ENCODE data around the gene ZNF407. TPM values are rescaled to one million over a fixed set of nuclear protein-coding genes. Genes with fewer than 3 reads are reported as not detected.

Gene ZNF407
- total and polyA plus RNA-seq, 4 donors = 2.8 to 34.9 (median 9.5) TPM

DNA sequence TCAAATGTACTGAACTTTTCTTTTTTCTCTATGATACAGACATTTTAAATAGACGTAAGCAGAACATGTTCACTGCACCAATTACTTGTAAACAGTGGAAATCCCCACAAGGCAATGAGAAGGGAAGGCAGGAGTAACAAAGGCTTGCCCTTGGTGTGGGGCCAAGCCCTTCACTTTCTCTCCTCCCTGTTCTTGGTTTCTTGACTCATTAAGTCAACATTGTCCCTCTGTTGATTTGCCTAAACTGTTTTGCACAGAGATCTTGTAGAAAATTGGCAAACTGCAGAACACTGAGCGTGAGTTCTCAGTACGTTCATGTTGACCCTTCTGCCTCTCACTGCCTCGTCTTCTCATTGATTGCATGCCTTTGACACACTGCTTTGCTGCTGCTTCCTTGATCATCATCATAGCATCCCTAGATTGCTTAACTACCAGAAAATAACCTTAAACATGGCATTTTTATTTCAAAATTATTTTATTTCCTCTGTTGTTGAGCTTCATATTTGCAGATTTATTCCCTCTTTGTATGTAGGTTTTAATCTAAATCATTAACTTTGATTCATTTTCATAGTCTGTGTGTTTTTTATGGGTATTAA lies 353.6 kb downstream of the ZNF407 start:
- 45 to 69% methylated on average over 4 of the region's 4 CpGs for WGBS, 2 donors
- DNase-seq = peak; percentile 29 to 63 (median 48)
- H3K27ac ChIP-seq (ENCODE audit: low read depth in 1 of 2, low read length in 1 of 2) = no peak overlapping the region

DNA sequence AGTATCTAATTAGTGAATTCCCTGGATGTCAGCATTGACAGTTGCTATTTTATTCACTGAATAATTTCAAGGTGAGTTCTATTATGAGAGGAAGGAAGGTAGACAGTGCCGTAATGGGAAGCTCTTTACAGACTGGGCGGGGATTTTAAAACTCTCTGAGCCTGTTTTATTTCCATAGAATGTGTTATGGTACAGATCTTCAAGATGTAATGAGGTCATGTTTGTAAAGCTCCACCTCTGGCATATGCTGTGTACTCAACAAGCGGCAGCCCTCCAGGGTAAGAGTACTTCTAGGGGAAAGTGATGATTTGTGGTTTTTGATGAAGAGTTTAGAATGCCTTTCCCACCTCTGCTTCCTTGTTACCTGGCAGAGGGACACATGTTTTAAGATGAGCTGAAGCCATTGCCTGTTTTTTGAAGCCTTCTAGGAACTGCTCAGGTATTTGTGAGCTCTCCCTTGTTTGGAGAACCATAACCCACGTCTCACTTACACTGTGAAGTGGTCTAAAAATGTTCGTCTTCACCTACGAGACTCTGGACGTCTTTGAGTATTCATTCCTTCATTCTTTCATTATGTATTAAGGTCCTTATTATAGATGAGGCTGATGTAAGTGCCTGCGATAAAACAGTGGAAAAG lies 360.0 kb downstream of the ZNF407 start:
- Histone ChIP-seq H3K4me1 (ENCODE audit: control insufficient read depth in 5 of 5, insufficient read depth in 5 of 5, low read length in 5 of 5) (peaks cover 0 to 5% (median 0%) of the 10 kb centered on the region in 5 donors), H3K27me3 (ENCODE audit: control insufficient read depth in 3 of 3, insufficient read depth in 3 of 3, low read length in 2 of 3) (no peaks in the 10 kb centered on the region), H3K9ac (ENCODE audit: insufficient read depth in 1 of 2, low read length in 2 of 2) (no peak overlapping the region), H3K27ac (ENCODE audit: low read depth in 1 of 2, low read length in 1 of 2) (no peak overlapping the region), H3K4me3 (no peak overlapping the region), H3K9me3 (ENCODE audit: control insufficient read depth in 4 of 4, insufficient read depth in 3 of 4, low read length in 3 of 4) (peaks cover 0 to 4% (median 0%) of the 10 kb centered on the region in 4 donors), H3K36me3 (ENCODE audit: control insufficient read depth in 4 of 4, insufficient read depth in 4 of 4, low read length in 4 of 4) (peaks cover 0 to 5% (median under 1%) of the 10 kb centered on the region in 4 donors)
- DNase-seq (peak in 1 of 3 donors; percentile 22), ATAC-seq (ENCODE audit: insufficient read depth, low FRiP score) (no peak)
- TF ChIP-seq, protein P1, sequence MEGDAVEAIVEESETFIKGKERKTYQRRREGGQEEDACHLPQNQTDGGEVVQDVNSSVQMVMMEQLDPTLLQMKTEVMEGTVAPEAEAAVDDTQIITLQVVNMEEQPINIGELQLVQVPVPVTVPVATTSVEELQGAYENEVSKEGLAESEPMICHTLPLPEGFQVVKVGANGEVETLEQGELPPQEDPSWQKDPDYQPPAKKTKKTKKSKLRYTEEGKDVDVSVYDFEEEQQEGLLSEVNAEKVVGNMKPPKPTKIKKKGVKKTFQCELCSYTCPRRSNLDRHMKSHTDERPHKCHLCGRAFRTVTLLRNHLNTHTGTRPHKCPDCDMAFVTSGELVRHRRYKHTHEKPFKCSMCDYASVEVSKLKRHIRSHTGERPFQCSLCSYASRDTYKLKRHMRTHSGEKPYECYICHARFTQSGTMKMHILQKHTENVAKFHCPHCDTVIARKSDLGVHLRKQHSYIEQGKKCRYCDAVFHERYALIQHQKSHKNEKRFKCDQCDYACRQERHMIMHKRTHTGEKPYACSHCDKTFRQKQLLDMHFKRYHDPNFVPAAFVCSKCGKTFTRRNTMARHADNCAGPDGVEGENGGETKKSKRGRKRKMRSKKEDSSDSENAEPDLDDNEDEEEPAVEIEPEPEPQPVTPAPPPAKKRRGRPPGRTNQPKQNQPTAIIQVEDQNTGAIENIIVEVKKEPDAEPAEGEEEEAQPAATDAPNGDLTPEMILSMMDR (IDR thresholded peaks at IDR 0.05; ENCODE audit: control extremely low read depth, extremely low read depth) = no peak
- WGBS, 2 donors = 73 to 82% methylated on average over 8 of the region's 8 CpGs

More for the DNA sequence above, 353.6 kb downstream of the ZNF407 start:
- TF ChIP-seq, protein P1 (IDR thresholded peaks at IDR 0.05; ENCODE audit: control extremely low read depth, extremely low read depth) = no peak
- H3K9ac ChIP-seq (ENCODE audit: insufficient read depth in 1 of 2, low read length in 2 of 2) = no peak overlapping the region
- no peak overlapping the region for H3K4me3 ChIP-seq
- no peaks in the 10 kb centered on the region for H3K36me3 ChIP-seq (ENCODE audit: control insufficient read depth in 4 of 4, insufficient read depth in 4 of 4, low read length in 4 of 4)
- no peaks in the 10 kb centered on the region for H3K27me3 ChIP-seq (ENCODE audit: control insufficient read depth in 3 of 3, insufficient read depth in 3 of 3, low read length in 2 of 3)
- peaks cover 0 to 7% (median 0%) of the 10 kb centered on the region in 5 donors for H3K4me1 ChIP-seq (ENCODE audit: control insufficient read depth in 5 of 5, insufficient read depth in 5 of 5, low read length in 5 of 5)
- H3K9me3 ChIP-seq (ENCODE audit: control insufficient read depth in 4 of 4, insufficient read depth in 3 of 4, low read length in 3 of 4) = peaks cover 0 to 1% (median 0%) of the 10 kb centered on the region in 4 donors
- ATAC-seq (ENCODE audit: insufficient read depth, low FRiP score) = peak; percentile 73

DNA sequence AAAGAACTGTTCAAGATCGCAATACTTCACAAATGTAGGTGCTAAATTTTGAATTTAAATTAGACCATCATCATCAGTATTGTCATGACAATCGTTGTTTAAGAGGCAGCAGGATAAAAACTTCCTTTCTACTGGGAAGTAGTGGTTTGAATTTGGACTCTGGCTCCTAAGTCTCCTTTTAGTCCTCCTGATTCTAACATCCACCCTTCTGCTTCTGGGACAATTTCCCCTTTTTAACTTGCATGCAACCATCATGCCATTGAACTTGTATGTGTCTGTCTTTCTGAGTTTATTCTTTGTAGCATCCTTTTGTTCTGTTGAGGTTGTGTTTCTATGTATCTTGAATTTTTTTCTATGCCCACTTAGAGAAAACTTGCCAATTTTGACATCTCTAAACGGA lies 361.5 kb downstream of the ZNF407 start:
- Histone ChIP-seq H3K36me3 (ENCODE audit: control insufficient read depth in 4 of 4, insufficient read depth in 4 of 4, low read length in 4 of 4) (peaks cover 0 to 5% (median under 1%) of the 10 kb centered on the region in 4 donors), H3K27ac (ENCODE audit: low read depth in 1 of 2, low read length in 1 of 2) (no peak overlapping the region), H3K9ac (ENCODE audit: insufficient read depth in 1 of 2, low read length in 2 of 2) (no peak overlapping the region), H3K4me1 (ENCODE audit: control insufficient read depth in 5 of 5, insufficient read depth in 5 of 5, low read length in 5 of 5) (peaks cover 0 to 5% (median 0%) of the 10 kb centered on the region in 5 donors), H3K9me3 (ENCODE audit: control insufficient read depth in 4 of 4, insufficient read depth in 3 of 4, low read length in 3 of 4) (peaks cover 0 to 4% (median 0%) of the 10 kb centered on the region in 4 donors), H3K4me3 (no peak overlapping the region), H3K27me3 (ENCODE audit: control insufficient read depth in 3 of 3, insufficient read depth in 3 of 3, low read length in 2 of 3) (no peaks in the 10 kb centered on the region)
- no peak for DNase-seq
- TF ChIP-seq, protein P1 (IDR thresholded peaks at IDR 0.05; ENCODE audit: control extremely low read depth, extremely low read depth) = no peak
- 92 to 94% methylated on average over 3 of the region's 3 CpGs for WGBS, 2 donors
- no peak for ATAC-seq (ENCODE audit: insufficient read depth, low FRiP score)
